Heart right ventricle (tissue), 16 donors: Measurements from ENCODE around the gene UBE2QL1. TPM values are rescaled to one million over a fixed set of nuclear protein-coding genes. Genes with fewer than 3 reads are reported as not detected.

Experiments used
- ATAC-seq, 8 donors: fragments of 200-7000 bp; cut with Tn5 transposase; one replicate each; pipeline ENCODE4 v1.9.1; 2020; ENCODE audit warnings: mild to moderate bottlenecking in 8 of 8, moderate library complexity in 8 of 8, moderate number of reproducible peaks in 1 of 8
- DNase-seq, 2 donors: peaks; one replicate each; pipeline ENCODE4 v3.0.0-alpha.2; 2020
- H3K27ac ChIP-seq, 10 donors: fragments of 200-600 bp; sonication (generic) in 2 of 10; one replicate each; pipeline versions ENCODE4 v1.5.0 to v1.8.0; 2020 to 2022; ENCODE audit warnings: mild to moderate bottlenecking in 3 of 10
- H3K27me3 ChIP-seq, 7 donors: fragments of 200-600 bp; one replicate each; pipeline ENCODE4 v1.8.0; 2021 to 2022; ENCODE audit warnings: mild to moderate bottlenecking in 2 of 7
- H3K36me3 ChIP-seq, 9 donors: fragments of 200-600 bp; sonication (generic) in 1 of 9; one replicate each; pipeline versions ENCODE4 v1.5.0 to v1.8.0; 2020 to 2022; ENCODE audit warnings: mild to moderate bottlenecking in 2 of 9
- H3K4me1 ChIP-seq, 9 donors: fragments of 200-600 bp; sonication (generic) in 1 of 9; one replicate each; pipeline versions ENCODE4 v1.5.0 to v1.8.0; 2020 to 2022; ENCODE audit warnings: mild to moderate bottlenecking in 4 of 9
- H3K4me3 ChIP-seq, 10 donors: fragments of 200-600 bp; sonication (generic) in 2 of 10; one replicate each; pipeline versions ENCODE4 v1.5.0 to v1.8.0; 2020 to 2022; ENCODE audit warnings: mild to moderate bottlenecking in 7 of 10, moderate library complexity in 2 of 10
- H3K9me3 ChIP-seq, 11 donors: fragments of 200-600 bp in 10 of 11; sonication (generic) in 2 of 11; one replicate each; pipeline versions ENCODE4 v1.5.0 to v1.8.0; 2013 to 2022; ENCODE audit warnings: mild to moderate bottlenecking in 2 of 11, control low read depth in 1 of 11, moderate library complexity in 1 of 11
- WGBS, 2 donors: extraction: QIAGEN DNeasy Blood & Tissue Kit; methylation state at CpG; one replicate each; pipeline ENCODE4 v1.1.7; 2013; ENCODE audit warnings: inconsistent platforms in 1 of 2; 5-methylcytosine and 5-hydroxymethylcytosine counted together
- intact Hi-C, 10 donors: fragments of 100-400 bp; cut with DNase I; formaldehyde crosslinking; loops; one replicate each; pipeline versions ENCODE4 v1.11.1 to v1.14.2; 2022
- polyA plus RNA-seq, 2 donors: library from polyadenylated mRNA; stranded (reverse); fragments of 200-250 nt; gene quantifications; one replicate each; pipeline ENCODE4 v1.2.3, GENCODE V29; 2013
- total RNA-seq, 10 donors: library from RNA; stranded (reverse); fragmentation: NEBNext Ultra II Directional in 3 of 10; extraction: Animal tissue kit (Norgen Biotek cat#: 25700) in 3 of 10; gene quantifications; one replicate each; pipeline versions ENCODE4 v1.2.1 to v1.2.4, GENCODE V29; 2021 to 2023
- TF ChIP-seq, protein P1 (sequence below), 9 donors: fragments of 200-600 bp; sonication (generic) in 2 of 9; IDR thresholded peaks; one replicate each; pipeline versions ENCODE4 v1.5.0 to v1.8.0; 2021 to 2022; ENCODE audit warnings: antibody characterized with exemption in 9 of 9, mild to moderate bottlenecking in 5 of 9, moderate library complexity in 1 of 9
- donor health status: Arrhythmogenic right ventricular cardiomyopathy.
- donor health status: ischemic (EF 13 %, LVEDD 7.1; RV severe dilation, severe dysfunction).
- donor health status: healthy with polysubstance abuse.
- donor health status: DM: no; HTN: yes; CAD: no.
- donor health status: DM: no; HTN: no; CAD: no.
- donor health status: ischemic (EF 25% LVEDD 6.9; RV normal size, moderate dysfunction).
- donor health status: ischemic (EF 25% LVEDD 5.7; RV mildly dilated, moderate dysfunction).
- donor health status: healthy.
- donor health status: DM: yes; HTN: yes; CAD: no.
- donor health status: Ischemic cardiomyopathy.
- donor health status: ischemic (EF 35%, LVEDD 5.7; RV mildly dilated, moderate dysfunction).
- donor health status: nonischemic (EF 11% LVEDD 7.7; RV severe dilation, severe dysfunction).
- donor health status: DM: yes; HTN: yes; CAD: no.
- donor health status: PGD.
- donor health status: ischemic (EF 29% LVEDD 5.4; RV normal size, mild dysfunction).
- donor health status: nonischemic (EF 23%, LVEDD 6.1; RV moderate dilation, normal function).

The UBE2QL1 gene
- total and polyA plus RNA-seq, 12 donors, result 8.9 to 26.3 (median 18.1) TPM

DNA sequence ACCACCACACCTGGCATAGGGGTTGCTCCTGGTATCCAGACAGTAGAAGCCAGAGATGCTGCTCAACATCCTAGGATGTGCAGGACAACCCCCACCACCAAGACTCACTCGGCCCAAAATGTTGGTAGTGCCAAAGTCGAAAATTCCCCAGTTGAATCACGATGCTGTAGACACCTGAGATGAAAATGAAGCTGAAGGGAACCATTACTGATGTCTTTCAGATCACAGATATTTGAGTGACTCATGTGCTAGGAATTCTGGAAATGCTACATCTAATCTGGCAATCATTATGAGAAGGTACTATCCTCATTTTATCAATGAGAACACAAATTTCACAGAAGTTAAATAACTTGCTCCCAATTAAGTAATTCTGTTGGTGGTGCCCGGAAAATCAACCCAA is 21.0 kb upstream of the UBE2QL1 start:
- Histone ChIP-seq H3K9me3 (no peaks in the 10 kb centered on the region), H3K27ac (no peak overlapping the region), H3K4me3 (no peak overlapping the region), H3K4me1 (peaks cover 0 to 28% (median 6%) of the 10 kb centered on the region in 9 donors), H3K36me3 (no peaks in the 10 kb centered on the region), H3K27me3 (peaks cover 0 to 9% (median 0%) of the 10 kb centered on the region in 7 donors)
- intact Hi-C loops, result no loop called here
- DNase-seq (no peak), ATAC-seq (no peak)
- 71 to 83% methylated on average over 4 of the region's 4 CpGs for WGBS, 2 donors
- TF ChIP-seq, protein P1, sequence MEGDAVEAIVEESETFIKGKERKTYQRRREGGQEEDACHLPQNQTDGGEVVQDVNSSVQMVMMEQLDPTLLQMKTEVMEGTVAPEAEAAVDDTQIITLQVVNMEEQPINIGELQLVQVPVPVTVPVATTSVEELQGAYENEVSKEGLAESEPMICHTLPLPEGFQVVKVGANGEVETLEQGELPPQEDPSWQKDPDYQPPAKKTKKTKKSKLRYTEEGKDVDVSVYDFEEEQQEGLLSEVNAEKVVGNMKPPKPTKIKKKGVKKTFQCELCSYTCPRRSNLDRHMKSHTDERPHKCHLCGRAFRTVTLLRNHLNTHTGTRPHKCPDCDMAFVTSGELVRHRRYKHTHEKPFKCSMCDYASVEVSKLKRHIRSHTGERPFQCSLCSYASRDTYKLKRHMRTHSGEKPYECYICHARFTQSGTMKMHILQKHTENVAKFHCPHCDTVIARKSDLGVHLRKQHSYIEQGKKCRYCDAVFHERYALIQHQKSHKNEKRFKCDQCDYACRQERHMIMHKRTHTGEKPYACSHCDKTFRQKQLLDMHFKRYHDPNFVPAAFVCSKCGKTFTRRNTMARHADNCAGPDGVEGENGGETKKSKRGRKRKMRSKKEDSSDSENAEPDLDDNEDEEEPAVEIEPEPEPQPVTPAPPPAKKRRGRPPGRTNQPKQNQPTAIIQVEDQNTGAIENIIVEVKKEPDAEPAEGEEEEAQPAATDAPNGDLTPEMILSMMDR (IDR thresholded peaks at IDR 0.05), result no peak

DNA sequence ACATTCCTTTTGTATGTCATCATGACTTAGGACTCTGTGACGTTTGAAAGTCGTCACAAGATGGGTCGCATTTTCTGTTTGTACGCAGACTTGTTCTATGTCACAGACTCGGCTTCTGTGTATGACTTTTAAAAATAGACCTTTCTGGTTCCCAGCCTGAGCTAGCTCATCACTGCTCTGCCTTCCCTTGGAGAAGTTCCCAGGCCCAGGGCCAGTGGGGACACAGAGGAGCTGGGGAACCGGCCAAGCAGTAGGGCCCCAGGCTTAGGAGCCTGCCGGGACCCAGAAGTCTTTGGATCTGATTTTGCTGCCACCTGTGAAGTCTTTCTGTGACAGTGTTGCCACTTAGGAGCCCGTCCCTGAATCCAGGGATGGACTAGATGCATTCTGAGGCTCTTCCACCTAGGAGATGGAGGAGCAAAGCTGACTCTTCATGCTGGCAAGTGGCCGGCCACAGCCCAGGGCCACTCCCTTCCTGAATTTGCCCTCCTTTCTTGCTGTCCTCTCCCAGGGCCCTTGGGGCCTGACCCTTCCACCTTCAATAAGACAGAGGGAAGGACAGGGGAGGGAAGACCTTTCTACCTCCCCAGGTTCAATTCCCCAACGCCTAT is 18.1 kb upstream of the UBE2QL1 start:
- no peaks in the 10 kb centered on the region for H3K36me3 ChIP-seq
- ATAC-seq, result peak; percentile 78 to 97 (median 94)

DNA sequence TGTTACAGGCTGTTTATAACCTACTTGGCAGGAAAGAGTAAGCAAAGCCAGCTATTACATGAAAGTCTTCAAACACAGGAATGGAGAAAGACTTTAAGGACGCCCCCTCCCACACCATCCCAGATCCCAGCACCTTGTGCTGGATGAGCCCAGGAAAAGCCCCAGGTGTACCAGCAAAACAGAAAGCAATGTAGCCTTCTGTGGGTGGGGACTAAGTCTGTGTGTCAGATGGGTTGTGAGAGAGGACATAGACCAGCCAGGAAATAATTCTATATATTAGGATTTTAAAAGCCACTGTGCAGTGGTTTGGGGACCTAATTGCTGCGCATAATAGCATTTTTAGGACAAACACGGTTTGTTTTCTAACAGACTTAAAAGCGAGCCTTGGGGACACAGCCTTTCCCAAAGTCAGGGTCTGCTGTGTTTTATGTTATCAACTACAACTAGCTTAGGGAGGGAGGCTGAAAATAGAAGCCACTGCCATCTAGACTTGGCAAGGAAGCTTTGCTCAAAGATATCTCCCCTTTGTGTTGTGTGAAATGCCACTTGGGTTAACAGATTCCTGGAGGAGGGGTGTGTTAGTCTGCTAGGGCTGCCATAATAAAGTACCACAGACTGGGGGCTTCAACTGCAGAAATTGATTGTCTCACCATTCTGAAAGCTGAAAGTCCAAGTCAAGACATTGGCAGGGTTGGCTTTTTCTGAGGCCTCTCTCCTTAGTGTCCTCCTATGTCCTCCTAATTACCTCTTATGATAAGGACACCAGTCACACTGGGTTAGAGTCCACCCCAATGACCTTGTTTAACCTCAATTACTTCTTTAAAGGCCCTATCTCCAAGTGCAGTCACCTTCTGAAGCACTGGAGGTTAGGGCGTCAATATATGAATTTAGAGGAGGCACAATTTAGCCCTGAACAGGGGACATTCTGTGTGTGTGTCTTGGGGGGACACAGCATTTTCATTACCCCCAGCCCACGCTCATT is 17.2 kb upstream of the UBE2QL1 start:
- Histone ChIP-seq H3K4me3 (no peak overlapping the region), H3K9me3 (no peaks in the 10 kb centered on the region), H3K27ac (peak overlapping the region; percentile 51 to 97 (median 86)), H3K4me1 (peaks cover 0 to 28% (median 6%) of the 10 kb centered on the region in 9 donors), H3K27me3 (peaks cover 0 to 15% (median 0%) of the 10 kb centered on the region in 7 donors), H3K36me3 (no peaks in the 10 kb centered on the region)
- TF ChIP-seq, protein P1 (IDR thresholded peaks at IDR 0.05), result no peak
- WGBS, 2 donors, result 52 to 56% methylated on average over 6 of the region's 6 CpGs
- intact Hi-C loops, result loop anchor here in 3 of 10 donors (2.0 to 10.0 kb wide), 4 partner anchors 51 to 937 kb away; no protein-coding TSS in a partner anchor
- no peak for DNase-seq
- peak; percentile 12 to 84 (median 74) for ATAC-seq

More for the DNA sequence above, 18.1 kb upstream of the UBE2QL1 start:
- Histone ChIP-seq H3K9me3 (no peaks in the 10 kb centered on the region), H3K27me3 (peaks cover 0 to 15% (median 0%) of the 10 kb centered on the region in 7 donors), H3K4me3 (no peak overlapping the region), H3K4me1 (peaks cover 0 to 28% (median 6%) of the 10 kb centered on the region in 9 donors), H3K27ac (peak overlapping the region; percentile 51 to 97 (median 86))
- WGBS, 2 donors, result 36 to 45% methylated on average over 10 of the region's 10 CpGs
- TF ChIP-seq, protein P1 (IDR thresholded peaks at IDR 0.05), result no peak
- intact Hi-C loops, result loop anchor here in 3 of 10 donors (2.0 to 10.0 kb wide), 4 partner anchors 50 to 936 kb away; no protein-coding TSS in a partner anchor
- peak; percentile 66 to 74 for DNase-seq

DNA sequence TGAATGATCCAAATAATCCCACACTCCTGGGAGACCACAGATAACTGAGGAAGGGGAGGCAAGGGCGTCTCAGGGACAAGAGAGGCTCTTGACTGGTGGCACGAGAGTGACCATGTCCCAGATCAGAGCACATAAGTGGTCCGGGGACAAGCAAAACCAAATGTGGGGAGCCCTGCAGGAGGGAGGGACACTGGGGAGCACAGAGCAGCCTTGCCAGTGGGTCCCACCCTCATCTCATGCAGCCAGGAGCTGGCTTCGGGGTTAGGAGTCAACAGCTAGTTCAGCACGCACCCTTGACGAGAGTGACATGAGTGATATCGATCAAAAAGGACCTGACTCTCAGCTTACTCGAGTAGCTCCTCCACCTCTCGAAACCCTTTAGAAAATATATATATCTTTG is 16.5 kb upstream of the UBE2QL1 start:
- no peak for DNase-seq
- ATAC-seq, result peak in 1 of 8 donors; percentile 2
- no peaks in the 10 kb centered on the region for H3K36me3 ChIP-seq
- intact Hi-C loops, result loop anchor here in 3 of 10 donors (10.0 kb wide), 3 partner anchors 117 to 937 kb away; no protein-coding TSS in a partner anchor
- H3K4me1 ChIP-seq, result peaks cover 0 to 28% (median 6%) of the 10 kb centered on the region in 9 donors
- no peak overlapping the region for H3K4me3 ChIP-seq
- no peaks in the 10 kb centered on the region for H3K9me3 ChIP-seq
- 48 to 54% methylated on average over 9 of the region's 9 CpGs for WGBS, 2 donors
- peak overlapping the region in 9 of 10 donors; percentile 51 to 97 (median 88) for H3K27ac ChIP-seq
- peaks cover 0 to 15% (median 0%) of the 10 kb centered on the region in 7 donors for H3K27me3 ChIP-seq
- TF ChIP-seq, protein P1 (IDR thresholded peaks at IDR 0.05), result no peak
